SIG-M5 treated with dmso at 0.1 percent for 504 hours (cell line): Measurements from ENCODE around the gene CHST8.

Source experiments
- DNase-seq: peaks from one replicate; lab custom pipeline; 2025; ENCODE audit not compliant: unreplicated experiment; lab: John Stamatoyannopoulos, UW

Gene CHST8

GRCh38 chr19:33713194-33713593 lies 91.4 kb downstream of the CHST8 start:
- no peak for DNase-seq

GRCh38 chr19:33714149-33714548 lies 92.4 kb downstream of the CHST8 start:
- DNase-seq: no peak

DNA sequence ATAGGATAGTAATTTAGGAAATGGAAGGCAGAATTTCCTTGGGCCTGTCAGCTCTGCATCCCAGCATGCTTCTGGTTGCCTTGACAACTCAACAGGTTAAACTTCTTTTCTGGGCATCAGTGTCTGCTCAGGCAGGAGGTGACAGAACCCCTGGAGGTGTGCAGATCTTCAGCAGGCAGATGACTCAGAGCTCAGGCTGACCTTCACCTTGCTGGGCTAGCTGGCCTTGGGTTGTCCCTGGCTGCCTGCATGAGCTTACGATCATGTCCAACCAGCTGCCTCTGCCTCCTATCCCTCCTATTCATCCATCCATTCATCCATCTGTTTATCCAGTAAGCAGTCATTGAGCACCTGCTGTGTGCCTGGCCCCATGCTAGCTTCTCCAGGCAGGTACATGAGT lies 93.7 kb downstream of the CHST8 start:
- DNase-seq: peak; percentile 31

DNA sequence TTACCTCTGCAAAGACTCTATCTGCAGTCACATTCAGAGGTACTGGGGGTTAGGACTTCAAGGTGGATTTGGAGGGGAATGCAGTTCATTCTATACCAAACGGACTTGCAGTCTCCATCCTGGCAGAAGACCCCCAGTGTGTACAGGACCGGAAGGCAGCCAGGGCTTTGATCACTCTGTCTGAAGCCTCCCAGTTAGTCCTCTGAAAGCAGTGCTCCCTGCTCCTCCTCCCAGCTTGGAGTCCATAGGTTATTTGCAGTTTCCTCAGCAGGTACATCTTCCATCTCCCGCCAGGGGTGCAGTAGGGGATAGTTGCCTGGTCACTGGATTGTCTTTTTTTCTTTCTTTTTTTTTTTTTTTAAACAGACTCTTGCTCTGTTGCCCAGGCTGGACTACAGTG lies 96.1 kb downstream of the CHST8 start:
- no peak for DNase-seq

GRCh38 chr19:33718651-33719254 lies 97.0 kb downstream of the CHST8 start:
- no peak for DNase-seq

GRCh38 chr19:33719366-33720154 lies 97.8 kb downstream of the CHST8 start:
- no peak for DNase-seq

DNA sequence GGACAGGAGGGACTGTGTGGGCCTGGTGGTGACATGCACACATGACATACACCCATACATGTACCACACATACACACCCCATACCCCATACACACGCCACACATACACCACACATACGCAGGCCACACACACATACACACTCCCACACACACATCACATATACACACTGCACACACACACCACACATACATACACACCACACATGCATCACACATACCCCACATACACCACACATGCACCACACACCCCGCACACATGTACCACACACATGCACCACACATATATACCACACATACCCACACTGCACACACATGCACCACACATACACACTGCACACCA lies 98.4 kb downstream of the CHST8 start:
- DNase-seq: no peak

DNA sequence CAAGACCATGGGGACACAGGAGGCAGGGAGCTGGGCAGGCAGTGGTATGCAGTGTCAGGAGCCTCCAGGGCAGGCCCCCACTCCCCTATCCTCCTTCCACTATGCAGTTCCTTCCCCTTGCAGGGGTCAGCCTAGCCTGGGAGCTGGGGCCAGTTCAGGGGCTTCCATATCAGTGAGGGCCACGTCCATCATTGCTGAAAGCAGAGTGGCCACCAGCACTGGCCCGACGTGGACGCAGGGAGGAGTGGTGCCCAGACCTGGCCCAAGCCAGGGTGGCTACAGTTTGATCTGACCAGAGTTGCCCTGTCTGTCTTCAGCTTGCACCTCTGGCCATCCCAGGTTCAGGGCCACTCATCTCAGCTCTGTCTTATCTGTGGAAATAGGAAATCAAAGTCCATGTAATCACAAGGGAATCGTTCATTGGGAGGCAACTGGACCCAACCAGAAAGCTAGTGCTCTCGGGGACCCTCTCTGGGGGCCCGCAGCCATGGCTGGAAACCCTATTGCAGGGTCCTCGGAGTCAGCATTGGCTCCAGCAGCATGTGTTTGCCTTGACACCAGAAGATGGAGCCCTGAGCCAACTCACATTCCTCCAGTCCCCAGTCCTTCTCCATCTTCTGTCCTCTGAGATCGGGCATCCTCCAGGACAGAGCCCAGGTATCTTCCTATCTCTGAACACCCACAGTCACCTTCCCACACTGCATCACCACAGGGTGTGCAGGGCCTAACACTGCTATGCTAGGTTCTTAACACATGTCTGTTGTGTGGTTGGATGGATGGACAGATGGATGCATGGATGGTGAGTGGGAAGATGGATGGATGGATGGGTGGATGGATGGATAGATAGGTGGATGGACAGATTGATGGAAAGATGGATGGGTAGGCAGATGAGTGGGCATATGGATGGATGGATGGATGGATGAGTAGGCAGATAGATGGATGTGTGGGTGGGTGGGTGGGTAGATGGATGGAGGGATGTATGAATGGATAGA lies 99.2 kb downstream of the CHST8 start:
- peak; percentile 1 for DNase-seq

- no peak for DNase-seq
Measured at GRCh38 chr19:33721735-33722297, 100.1 kb downstream of the CHST8 start.

- no peak for DNase-seq
Measured at GRCh38 chr19:33722456-33723239, 100.9 kb downstream of the CHST8 start.

DNA sequence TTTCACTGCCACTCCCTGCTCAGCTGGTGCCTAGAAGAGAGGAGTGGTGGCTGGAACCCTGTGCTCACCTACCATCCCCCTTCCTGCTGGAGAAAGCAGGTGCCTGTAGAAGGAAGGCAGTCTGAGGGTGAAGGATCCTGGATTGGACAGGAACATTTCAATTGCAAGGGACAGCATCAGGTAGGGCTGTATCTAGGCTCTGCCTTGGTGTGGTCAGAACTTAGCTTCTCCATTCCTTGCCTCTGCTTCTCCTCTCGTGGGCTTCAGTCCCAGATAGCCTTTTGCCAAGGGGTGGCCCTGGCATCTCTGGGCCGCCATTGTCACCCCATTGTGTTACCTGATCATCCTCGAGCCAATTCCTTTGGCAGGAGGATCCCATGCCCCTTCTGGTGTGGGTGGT lies 101.8 kb downstream of the CHST8 start:
- DNase-seq: no peak

DNA sequence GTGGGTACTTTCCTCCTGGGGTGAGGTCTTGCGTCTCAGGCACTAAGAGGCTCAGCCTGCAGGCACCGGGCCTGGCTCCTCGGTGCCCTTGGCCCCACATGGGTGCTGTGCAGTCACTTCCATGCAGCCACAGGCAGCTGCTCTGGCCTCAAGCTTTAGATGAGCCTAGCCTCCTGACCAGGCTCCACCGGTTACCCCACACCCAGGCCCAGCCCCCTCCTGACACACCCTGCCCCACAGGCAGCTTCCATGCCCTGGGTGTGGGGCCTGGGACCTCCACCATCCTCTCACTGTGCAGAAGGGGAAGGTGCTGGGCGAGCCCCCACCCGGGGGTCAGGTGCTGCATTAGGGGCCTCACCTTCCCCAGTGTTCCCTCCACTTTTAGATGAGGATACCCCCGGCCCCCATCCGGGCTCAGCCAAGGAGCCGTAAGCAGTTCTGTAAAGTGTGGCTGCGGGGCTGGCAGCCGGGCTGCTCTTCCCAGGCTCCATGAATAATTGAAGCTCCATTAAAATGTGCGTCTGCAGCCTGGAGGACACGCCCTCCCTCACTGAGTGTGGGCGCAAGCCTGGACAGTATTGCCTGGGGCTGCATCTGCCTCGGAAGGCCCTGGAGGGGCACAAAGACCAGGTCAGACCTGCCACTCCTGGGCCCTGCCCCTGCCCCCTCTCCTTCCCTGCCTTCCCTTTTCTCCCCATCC lies 102.4 kb downstream of the CHST8 start:
- no peak for DNase-seq

DNA sequence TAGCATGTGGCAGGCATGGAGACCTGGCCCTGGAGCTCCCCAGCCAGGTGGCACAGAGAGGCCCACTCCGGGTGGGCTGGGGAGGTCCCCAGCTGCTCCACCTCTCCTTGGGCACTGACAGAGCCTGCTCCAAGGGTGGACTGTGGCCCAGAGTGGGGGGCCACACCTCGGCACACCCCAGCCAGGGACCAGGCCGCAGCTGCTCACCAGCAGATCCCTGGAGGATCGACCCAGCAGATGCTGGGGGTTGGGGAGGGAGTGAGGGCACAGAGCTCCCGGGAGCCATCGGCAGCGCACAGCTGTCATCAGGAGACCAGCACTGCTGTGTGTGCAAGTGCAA lies 102.9 kb downstream of the CHST8 start:
- no peak for DNase-seq

GRCh38 chr19:33725567-33725966 lies 103.8 kb downstream of the CHST8 start:
- no peak for DNase-seq

DNA sequence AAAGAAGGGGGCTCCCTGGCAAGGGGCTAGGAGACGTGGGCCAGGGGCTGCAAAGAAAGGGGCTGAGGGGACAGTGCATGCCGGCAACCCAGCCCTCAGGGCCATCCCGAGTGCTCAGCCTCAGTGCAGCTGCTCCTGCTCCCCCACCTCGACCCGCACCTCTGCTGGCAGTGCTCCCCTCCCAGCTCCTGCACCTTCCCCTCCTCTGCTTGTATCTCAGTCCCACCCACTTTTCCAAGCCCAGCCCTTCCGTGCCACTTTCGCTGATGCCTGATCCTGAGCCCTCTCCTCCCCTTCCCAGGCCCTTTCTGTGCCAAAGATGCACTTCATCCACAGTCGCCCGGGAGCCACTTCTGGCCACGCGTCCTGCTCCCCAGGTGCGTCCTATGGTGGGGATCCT lies 105.0 kb downstream of the CHST8 start:
- no peak for DNase-seq

- no peak for DNase-seq
Measured at GRCh38 chr19:33727331-33727998, 105.7 kb downstream of the CHST8 start.

DNA sequence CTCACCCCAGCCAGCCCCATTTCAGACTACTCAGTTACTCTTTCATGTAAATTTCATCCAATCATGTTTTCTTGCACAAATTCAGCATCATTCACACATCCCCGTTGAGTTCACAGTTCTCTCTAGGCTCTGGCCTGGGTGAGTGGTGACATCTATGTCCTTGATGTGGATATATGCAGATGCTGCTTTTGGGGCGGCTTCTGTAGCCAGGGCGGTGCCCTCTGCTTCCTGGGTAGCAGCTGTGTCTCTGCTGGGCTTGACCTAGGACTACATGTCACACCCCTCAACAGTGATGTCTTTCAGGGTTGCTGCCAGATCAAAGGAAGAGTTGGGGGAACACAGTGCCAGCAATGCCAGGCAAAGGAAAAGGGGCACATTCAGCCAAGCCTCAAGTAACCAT lies 106.4 kb downstream of the CHST8 start:
- DNase-seq: no peak

DNA sequence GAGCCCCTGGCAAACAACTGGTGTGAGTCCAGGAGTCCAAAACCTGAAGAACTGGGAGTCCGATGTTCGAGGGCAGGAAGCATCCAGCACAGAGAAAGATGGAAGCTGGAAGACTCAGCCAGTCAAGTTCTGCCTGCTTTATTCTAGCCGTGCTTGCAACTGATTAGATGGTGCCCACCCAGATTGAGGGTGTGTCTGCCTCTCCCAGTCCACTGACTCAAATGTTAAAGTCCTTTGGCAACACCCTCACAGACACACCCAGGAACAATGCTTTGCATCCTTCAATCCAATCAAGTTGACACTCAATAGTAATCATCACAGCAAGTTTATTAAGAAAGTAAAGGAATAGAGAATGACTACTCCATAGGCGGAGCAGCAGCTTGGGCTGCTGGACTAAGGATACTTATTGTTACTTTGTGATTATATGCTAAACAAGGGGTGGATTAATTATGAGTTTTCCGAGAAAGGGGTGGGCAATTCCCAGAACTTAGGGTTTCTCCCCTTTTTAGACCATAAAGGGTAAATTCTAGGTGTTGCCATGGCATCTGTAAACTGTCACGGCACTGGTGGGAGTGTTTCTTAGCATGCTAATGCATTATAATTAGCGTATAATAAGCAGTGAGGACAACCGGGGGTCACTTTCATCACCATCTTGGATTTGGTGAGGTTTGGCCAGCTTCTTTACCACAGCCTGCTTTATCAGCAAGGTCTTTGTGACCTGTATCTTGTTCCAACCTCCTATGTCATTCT lies 109.3 kb downstream of the CHST8 start:
- no peak for DNase-seq

GRCh38 chr19:33731881-33732280 lies 110.1 kb downstream of the CHST8 start:
- no peak for DNase-seq
